ENCODE data around the gene KLHL35. TPM values are rescaled to one million over a fixed set of nuclear protein-coding genes. Genes with fewer than 3 reads are reported as not detected.

KLHL35 gene
- total and polyA plus RNA-seq, 4 donors, result 0.07 to 0.42 (median 0.15) TPM; not detected in 1

DNA sequence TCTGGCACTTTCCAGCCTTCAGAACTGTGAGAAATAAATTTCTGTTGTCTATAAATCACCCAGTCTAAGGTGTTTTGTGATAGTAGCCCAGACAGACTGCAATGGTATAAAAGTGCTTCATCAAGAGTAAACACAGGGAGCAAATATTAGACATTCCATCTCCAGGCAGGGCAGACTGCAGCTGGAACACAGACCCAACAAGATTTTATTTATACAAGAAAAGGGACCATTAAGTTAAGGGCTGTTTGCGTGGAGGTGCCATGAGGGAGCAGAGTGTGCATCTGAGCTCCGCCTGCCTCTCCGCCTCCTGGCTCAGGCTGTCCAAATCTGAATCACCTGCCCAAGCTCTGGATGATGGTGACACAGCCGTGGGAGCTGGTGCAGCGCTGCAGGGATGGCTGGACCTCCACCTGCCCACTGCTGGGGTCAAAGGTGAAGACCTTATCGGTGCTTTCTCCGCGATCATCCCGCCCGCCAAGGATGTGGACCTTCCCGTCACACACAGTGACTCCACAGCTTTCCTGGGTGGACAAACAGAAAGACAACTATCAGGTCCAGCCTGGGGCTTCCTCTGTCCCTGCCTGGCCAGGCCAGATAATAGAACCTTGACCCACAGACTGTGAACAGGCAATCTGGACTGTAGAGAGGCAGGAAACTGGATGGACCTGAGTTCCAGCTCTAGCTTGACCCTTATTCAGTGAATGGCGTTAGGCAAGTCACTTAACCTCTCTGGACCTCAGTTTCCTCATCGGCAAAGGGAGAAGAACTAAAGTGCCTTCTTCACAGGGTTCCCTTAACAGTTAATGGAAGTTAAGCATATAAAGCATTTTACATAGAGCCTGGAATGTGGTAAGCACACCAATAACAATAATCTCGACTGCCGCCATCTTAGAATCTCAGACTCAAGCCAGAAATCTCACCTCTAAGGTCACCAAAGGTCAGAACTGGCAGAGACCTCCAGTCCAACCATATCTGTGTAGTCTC is 10.5 kb downstream of the KLHL35 start (continued):
- TF ChIP-seq, protein P1, sequence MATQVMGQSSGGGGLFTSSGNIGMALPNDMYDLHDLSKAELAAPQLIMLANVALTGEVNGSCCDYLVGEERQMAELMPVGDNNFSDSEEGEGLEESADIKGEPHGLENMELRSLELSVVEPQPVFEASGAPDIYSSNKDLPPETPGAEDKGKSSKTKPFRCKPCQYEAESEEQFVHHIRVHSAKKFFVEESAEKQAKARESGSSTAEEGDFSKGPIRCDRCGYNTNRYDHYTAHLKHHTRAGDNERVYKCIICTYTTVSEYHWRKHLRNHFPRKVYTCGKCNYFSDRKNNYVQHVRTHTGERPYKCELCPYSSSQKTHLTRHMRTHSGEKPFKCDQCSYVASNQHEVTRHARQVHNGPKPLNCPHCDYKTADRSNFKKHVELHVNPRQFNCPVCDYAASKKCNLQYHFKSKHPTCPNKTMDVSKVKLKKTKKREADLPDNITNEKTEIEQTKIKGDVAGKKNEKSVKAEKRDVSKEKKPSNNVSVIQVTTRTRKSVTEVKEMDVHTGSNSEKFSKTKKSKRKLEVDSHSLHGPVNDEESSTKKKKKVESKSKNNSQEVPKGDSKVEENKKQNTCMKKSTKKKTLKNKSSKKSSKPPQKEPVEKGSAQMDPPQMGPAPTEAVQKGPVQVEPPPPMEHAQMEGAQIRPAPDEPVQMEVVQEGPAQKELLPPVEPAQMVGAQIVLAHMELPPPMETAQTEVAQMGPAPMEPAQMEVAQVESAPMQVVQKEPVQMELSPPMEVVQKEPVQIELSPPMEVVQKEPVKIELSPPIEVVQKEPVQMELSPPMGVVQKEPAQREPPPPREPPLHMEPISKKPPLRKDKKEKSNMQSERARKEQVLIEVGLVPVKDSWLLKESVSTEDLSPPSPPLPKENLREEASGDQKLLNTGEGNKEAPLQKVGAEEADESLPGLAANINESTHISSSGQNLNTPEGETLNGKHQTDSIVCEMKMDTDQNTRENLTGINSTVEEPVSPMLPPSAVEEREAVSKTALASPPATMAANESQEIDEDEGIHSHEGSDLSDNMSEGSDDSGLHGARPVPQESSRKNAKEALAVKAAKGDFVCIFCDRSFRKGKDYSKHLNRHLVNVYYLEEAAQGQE (IDR thresholded peaks at IDR 0.05), result no peak
- TF ChIP-seq FOXA1 (IDR thresholded peaks at IDR 0.05), result peak; percentile 27
- TF ChIP-seq, protein P2, sequence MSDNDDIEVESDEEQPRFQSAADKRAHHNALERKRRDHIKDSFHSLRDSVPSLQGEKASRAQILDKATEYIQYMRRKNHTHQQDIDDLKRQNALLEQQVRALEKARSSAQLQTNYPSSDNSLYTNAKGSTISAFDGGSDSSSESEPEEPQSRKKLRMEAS (IDR thresholded peaks at IDR 0.05), result no peak

DNA sequence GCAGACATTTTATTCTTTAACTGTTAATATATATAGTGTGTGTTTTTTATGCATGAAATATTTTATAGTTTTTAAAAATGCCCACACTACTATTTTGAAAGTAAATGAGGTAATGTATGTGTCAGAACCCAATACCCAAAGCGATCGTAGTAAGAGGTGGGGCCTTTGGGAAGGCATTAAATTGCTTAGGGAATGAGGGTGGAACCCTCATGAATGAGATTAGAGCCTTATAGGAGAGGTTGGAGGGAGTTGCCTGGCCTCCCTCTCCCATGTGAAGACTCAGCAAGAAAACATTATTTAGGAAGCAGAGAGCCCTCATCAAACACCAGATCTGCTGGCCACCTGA is 11.1 kb downstream of the KLHL35 start:
- H3K9ac ChIP-seq (ENCODE audit: low read depth in 1 of 2, low read length in 2 of 2), result no peak overlapping the region

DNA sequence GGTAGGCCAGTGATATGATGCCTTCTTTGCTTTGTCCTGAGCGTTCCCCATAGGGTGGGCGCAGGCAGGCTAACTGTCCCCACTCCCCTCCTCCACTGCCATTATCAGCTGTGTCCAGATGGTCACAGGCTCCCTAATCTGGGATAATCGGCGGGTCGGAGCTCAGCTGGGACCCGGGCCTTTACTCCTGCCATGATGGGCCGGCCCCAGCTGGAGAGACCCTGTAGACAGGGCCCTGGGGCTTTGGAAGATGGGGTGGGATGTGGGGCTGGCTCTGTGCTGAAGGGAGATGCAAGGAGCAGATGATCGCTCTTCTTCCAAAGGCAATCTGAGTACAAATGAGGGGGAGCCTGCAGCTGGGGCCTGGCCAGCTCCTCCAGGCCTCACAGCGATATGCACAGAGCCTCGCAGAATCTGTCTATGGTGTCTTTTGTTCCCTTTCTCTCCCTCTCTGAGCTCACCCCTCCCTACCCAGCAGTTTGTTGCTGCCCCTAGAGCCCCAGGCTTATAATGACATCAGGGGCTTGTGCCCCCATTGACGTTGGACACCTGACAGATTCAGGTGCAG is 11.9 kb downstream of the KLHL35 start:
- H3K27ac ChIP-seq (ENCODE audit: low read depth in 1 of 2, low read length in 2 of 2), result no peak overlapping the region
- H3K36me3 ChIP-seq (ENCODE audit: control insufficient read depth in 4 of 4, insufficient read depth in 3 of 4, low read depth in 1 of 4, low read length in 3 of 4), result no peaks in the 10 kb centered on the region
- WGBS, result 89% methylated on average over 11 of the region's 11 CpGs
- no peaks in the 10 kb centered on the region for H3K27me3 ChIP-seq (ENCODE audit: control insufficient read depth in 4 of 4, insufficient read depth in 4 of 4, low read length in 3 of 4)
- H3K9me3 ChIP-seq (ENCODE audit: control insufficient read depth in 4 of 4, low read length in 3 of 4), result no peaks in the 10 kb centered on the region
- TF ChIP-seq FOXA2 (IDR thresholded peaks at IDR 0.05) (no peak), SP1 (IDR thresholded peaks at IDR 0.05) (no peak), GABPA (IDR thresholded peaks at IDR 0.05 in 1 of 2, conservative IDR thresholded peaks at IDR 0.05 in 1 of 2) (no peak), FOXA1 (IDR thresholded peaks at IDR 0.05) (no peak), EGR1 (IDR thresholded peaks at IDR 0.05; ENCODE audit: low read depth in 2 of 2) (no peak)
- no peak for DNase-seq (ENCODE audit: low spot score)
- H3K4me3 ChIP-seq (ENCODE audit: low read depth in 1 of 3, low read length in 3 of 3), result no peak overlapping the region
- H3K4me1 ChIP-seq (ENCODE audit: control insufficient read depth in 4 of 4, insufficient read depth in 4 of 4, low read length in 3 of 4), result peaks cover 4 to 13% (median 9%) of the 10 kb centered on the region in 4 donors
- no peak overlapping the region for H3K9ac ChIP-seq (ENCODE audit: low read depth in 1 of 2, low read length in 2 of 2)

More for the DNA sequence above, 11.1 kb downstream of the KLHL35 start:
- WGBS, result 80% methylated on average over 2 of the region's 2 CpGs
- Histone ChIP-seq H3K4me3 (ENCODE audit: low read depth in 1 of 3, low read length in 3 of 3) (no peak overlapping the region), H3K4me1 (ENCODE audit: control insufficient read depth in 4 of 4, insufficient read depth in 4 of 4, low read length in 3 of 4) (peaks cover 4 to 13% (median 9%) of the 10 kb centered on the region in 4 donors), H3K36me3 (ENCODE audit: control insufficient read depth in 4 of 4, insufficient read depth in 3 of 4, low read depth in 1 of 4, low read length in 3 of 4) (no peaks in the 10 kb centered on the region), H3K27me3 (ENCODE audit: control insufficient read depth in 4 of 4, insufficient read depth in 4 of 4, low read length in 3 of 4) (no peaks in the 10 kb centered on the region), H3K9me3 (ENCODE audit: control insufficient read depth in 4 of 4, low read length in 3 of 4) (no peaks in the 10 kb centered on the region), H3K27ac (ENCODE audit: low read depth in 1 of 2, low read length in 2 of 2) (no peak overlapping the region)
- no peak for TF ChIP-seq RXRA (IDR thresholded peaks at IDR 0.05)
- no peak for TF ChIP-seq NR2F2 (IDR thresholded peaks at IDR 0.05)
- TF ChIP-seq HNF4G (IDR thresholded peaks at IDR 0.05), result no peak
- TF ChIP-seq JUND (IDR thresholded peaks at IDR 0.05), result no peak
- TF ChIP-seq, protein P3, sequence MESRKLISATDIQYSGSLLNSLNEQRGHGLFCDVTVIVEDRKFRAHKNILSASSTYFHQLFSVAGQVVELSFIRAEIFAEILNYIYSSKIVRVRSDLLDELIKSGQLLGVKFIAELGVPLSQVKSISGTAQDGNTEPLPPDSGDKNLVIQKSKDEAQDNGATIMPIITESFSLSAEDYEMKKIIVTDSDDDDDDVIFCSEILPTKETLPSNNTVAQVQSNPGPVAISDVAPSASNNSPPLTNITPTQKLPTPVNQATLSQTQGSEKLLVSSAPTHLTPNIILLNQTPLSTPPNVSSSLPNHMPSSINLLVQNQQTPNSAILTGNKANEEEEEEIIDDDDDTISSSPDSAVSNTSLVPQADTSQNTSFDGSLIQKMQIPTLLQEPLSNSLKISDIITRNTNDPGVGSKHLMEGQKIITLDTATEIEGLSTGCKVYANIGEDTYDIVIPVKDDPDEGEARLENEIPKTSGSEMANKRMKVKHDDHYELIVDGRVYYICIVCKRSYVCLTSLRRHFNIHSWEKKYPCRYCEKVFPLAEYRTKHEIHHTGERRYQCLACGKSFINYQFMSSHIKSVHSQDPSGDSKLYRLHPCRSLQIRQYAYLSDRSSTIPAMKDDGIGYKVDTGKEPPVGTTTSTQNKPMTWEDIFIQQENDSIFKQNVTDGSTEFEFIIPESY (IDR thresholded peaks at IDR 0.05), result no peak
- TF ChIP-seq, protein P4, sequence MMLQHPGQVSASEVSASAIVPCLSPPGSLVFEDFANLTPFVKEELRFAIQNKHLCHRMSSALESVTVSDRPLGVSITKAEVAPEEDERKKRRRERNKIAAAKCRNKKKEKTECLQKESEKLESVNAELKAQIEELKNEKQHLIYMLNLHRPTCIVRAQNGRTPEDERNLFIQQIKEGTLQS (IDR thresholded peaks at IDR 0.05), result no peak
- no peak for TF ChIP-seq TAF1 (conservative IDR thresholded peaks at IDR 0.05)
- DNase-seq (ENCODE audit: low spot score), result no peak

All from liver (tissue), 9 donors.